Measurements from ENCODE around the gene PPP1R9B. TPM values are rescaled to one million over a fixed set of nuclear protein-coding genes. Genes with fewer than 3 reads are reported as not detected.

The PPP1R9B gene
- polyA plus RNA-seq, 1 donor (not counting 4 experiments of a cell fraction or from before 2014, with no cell fraction given) = 16.1 TPM

DNA sequence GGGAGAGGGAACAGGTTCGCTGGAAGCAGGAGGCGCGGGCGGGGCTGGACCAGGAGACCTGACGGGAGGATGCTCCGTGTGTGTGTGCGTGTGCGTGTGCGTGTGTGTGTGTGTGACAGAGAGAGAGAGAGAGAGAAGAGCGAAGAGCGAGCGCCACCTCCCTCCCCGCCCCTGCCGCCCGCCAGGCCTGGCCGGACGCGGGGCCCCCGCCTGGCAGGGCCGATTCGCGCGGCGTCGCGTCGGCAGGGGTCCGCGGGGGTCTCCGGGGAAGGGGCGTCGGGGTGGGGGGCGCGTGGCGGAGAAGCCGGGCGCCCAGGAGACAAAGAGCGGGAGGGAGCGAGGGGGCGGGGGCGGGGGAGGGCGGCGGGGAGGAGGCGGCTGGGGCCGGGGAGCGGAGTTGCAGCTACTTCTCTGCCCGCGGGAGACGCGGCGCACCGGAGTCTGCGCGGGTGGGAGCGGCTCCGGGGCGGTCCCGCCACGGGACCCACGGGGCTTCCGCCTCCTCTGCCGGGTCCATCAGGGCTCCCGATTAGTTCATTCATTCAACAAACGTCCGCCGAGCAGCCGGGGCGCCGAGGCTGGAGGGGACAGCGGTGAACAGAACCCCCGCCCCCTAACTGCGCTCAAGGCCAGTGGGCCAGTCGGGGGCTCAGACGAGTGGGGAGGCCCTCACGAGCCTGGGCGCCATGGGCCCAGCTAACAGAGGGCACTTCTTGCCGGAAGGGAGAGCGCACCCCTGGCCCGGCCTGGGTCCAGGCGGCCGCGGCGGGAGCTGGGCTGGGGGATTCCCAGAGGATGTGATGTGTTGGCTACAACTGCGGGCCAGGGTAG lies 20.5 kb downstream of the PPP1R9B start, which contains the start of gene SAMD14:
TSS of gene SAMD14 (minus strand) at position 433 of the 831 bp plus-strand sequence. CDS start 5,201 bp downstream, outside the sequence.
- peak within 1 kb of the TSS; percentile 9 for H3K9ac ChIP-seq (ENCODE audit: control insufficient read depth, extremely low read depth, insufficient read depth, low read length)
- H3K27me3 ChIP-seq (ENCODE audit: control insufficient read depth, extremely low read depth, insufficient read depth, low read length) = peaks cover 27% of the 10 kb centered on the region
- peak; percentile 91 for TF ChIP-seq EZH2 (IDR thresholded peaks at IDR 0.05; ENCODE audit: low read length)
- TF ChIP-seq, protein P1, sequence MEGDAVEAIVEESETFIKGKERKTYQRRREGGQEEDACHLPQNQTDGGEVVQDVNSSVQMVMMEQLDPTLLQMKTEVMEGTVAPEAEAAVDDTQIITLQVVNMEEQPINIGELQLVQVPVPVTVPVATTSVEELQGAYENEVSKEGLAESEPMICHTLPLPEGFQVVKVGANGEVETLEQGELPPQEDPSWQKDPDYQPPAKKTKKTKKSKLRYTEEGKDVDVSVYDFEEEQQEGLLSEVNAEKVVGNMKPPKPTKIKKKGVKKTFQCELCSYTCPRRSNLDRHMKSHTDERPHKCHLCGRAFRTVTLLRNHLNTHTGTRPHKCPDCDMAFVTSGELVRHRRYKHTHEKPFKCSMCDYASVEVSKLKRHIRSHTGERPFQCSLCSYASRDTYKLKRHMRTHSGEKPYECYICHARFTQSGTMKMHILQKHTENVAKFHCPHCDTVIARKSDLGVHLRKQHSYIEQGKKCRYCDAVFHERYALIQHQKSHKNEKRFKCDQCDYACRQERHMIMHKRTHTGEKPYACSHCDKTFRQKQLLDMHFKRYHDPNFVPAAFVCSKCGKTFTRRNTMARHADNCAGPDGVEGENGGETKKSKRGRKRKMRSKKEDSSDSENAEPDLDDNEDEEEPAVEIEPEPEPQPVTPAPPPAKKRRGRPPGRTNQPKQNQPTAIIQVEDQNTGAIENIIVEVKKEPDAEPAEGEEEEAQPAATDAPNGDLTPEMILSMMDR (optimal IDR thresholded peaks at IDR 0.05 in 1 of 3, IDR thresholded peaks at IDR 0.05 in 1 of 3, conservative IDR thresholded peaks at IDR 0.05 in 1 of 3; ENCODE audit: extremely low read depth in 1 of 3, insufficient read depth in 2 of 3, low read length in 3 of 3) = peak in 1 of 3 experiments; percentile 2
- H3K9me3 ChIP-seq (ENCODE audit: control insufficient read depth, low read depth, low read length) = no peaks in the 10 kb centered on the region
- dilution Hi-C loops (cut with MboI; ENCODE audit: extremely low pct_ligation_motif_present, low sequenced_read_pairs) = no loop called here
- peak within 1 kb of the TSS; percentile 62 for H3K4me2 ChIP-seq (ENCODE audit: control insufficient read depth, extremely low read depth, insufficient read depth, low read depth, low read length)
- peaks cover 6 to 11% of the 10 kb centered on the region in 2 experiments for H3K36me3 ChIP-seq (ENCODE audit: control insufficient read depth in 2 of 2, extremely low read depth in 1 of 2, insufficient read depth in 2 of 2, low read length in 2 of 2)
- no peaks in the 10 kb centered on the region for H4K20me1 ChIP-seq (ENCODE audit: control insufficient read depth, extremely low read depth, insufficient read depth, low read length)
- H3K9me1 ChIP-seq (ENCODE audit: control insufficient read depth, extremely low read depth, insufficient read depth, low read length) = no peaks in the 10 kb centered on the region
- H3K4me1 ChIP-seq (ENCODE audit: control insufficient read depth, extremely low read depth, insufficient read depth, low read length) = peaks cover 12% of the 10 kb centered on the region
- FAIRE-seq (no peak), DNase-seq (ENCODE audit: low read depth, low spot score) (no peak)
- no peaks in the 10 kb centered on the region for H3K79me2 ChIP-seq (ENCODE audit: control insufficient read depth, insufficient read depth, low read length)
- H2AFZ ChIP-seq (ENCODE audit: control insufficient read depth, low read length) = no peak within 1 kb of the TSS
- no peak within 1 kb of the TSS for H3K27ac ChIP-seq (ENCODE audit: control insufficient read depth, insufficient read depth, low read length)
- H3K4me3 ChIP-seq (ENCODE audit: control insufficient read depth in 2 of 3, extremely low read depth in 1 of 3, insufficient read depth in 2 of 3, low read depth in 1 of 3, low read length in 3 of 3) = peak within 1 kb of the TSS; percentile 12 to 46 (median 29)

DNA sequence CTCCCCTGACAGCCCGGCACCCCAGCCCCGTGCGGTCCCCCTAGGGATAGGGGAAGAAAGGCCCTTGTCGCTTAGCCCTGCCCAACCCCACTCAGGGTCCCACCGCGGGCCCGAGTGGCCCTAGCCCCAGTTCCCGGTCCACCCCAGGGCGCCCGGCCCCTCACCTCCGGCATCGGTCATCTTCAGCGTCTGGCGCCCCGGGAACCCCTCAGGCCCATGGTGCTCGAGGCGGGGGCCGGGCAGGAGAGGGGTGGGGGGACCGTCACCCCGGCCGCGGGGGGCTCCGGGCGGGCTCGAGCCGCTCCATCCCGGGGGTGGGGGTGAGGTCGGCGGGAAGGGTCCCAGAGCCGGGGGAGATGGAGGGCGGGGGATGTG lies 21.1 kb downstream of the PPP1R9B start:
- Histone ChIP-seq H3K36me3 (ENCODE audit: control insufficient read depth in 2 of 2, extremely low read depth in 1 of 2, insufficient read depth in 2 of 2, low read length in 2 of 2) (peaks cover 2 to 7% of the 10 kb centered on the region in 2 experiments), H3K4me2 (ENCODE audit: control insufficient read depth, extremely low read depth, insufficient read depth, low read depth, low read length) (no peak overlapping the region), H3K4me3 (ENCODE audit: control insufficient read depth in 2 of 3, extremely low read depth in 1 of 3, insufficient read depth in 2 of 3, low read depth in 1 of 3, low read length in 3 of 3) (no peak overlapping the region), H2AFZ (ENCODE audit: control insufficient read depth, low read length) (no peak overlapping the region), H4K20me1 (ENCODE audit: control insufficient read depth, extremely low read depth, insufficient read depth, low read length) (no peaks in the 10 kb centered on the region), H3K9me3 (ENCODE audit: control insufficient read depth, low read depth, low read length) (no peaks in the 10 kb centered on the region), H3K9me1 (ENCODE audit: control insufficient read depth, extremely low read depth, insufficient read depth, low read length) (no peaks in the 10 kb centered on the region), H3K27me3 (ENCODE audit: control insufficient read depth, extremely low read depth, insufficient read depth, low read length) (peaks cover 27% of the 10 kb centered on the region), H3K79me2 (ENCODE audit: control insufficient read depth, insufficient read depth, low read length) (no peaks in the 10 kb centered on the region), H3K4me1 (ENCODE audit: control insufficient read depth, extremely low read depth, insufficient read depth, low read length) (peaks cover 12% of the 10 kb centered on the region), H3K9ac (ENCODE audit: control insufficient read depth, extremely low read depth, insufficient read depth, low read length) (no peak overlapping the region), H3K27ac (ENCODE audit: control insufficient read depth, insufficient read depth, low read length) (no peak overlapping the region)
- no peak for DNase-seq (ENCODE audit: low read depth, low spot score)
- no peak for FAIRE-seq
- TF ChIP-seq EZH2 (IDR thresholded peaks at IDR 0.05; ENCODE audit: low read length) = no peak
- TF ChIP-seq, protein P1 (optimal IDR thresholded peaks at IDR 0.05 in 1 of 3, IDR thresholded peaks at IDR 0.05 in 1 of 3, conservative IDR thresholded peaks at IDR 0.05 in 1 of 3; ENCODE audit: extremely low read depth in 1 of 3, insufficient read depth in 2 of 3, low read length in 3 of 3) = no peak
- dilution Hi-C loops (cut with MboI; ENCODE audit: extremely low pct_ligation_motif_present, low sequenced_read_pairs) = no loop called here
